GM21737 (cell line): Measurements from ENCODE around the gene TMC1.

Experiments
- ATAC-seq: cut with Tn5 transposase; IDR thresholded peaks from one replicate; pipeline ENCODE4 v1.9.1; 2021; ENCODE audit warnings: mild to moderate bottlenecking, moderate library complexity; ENCODE audit not compliant: unreplicated experiment

The TMC1 gene

GRCh38 chr9:72600671-72601070, 79.3 kb downstream of the TMC1 start:
- no peak for ATAC-seq

- ATAC-seq: no peak
Observed at GRCh38 chr9:72601615-72602014, 80.2 kb downstream of the TMC1 start.

GRCh38 chr9:72612449-72612848, 91.0 kb downstream of the TMC1 start:
- no peak for ATAC-seq

GRCh38 chr9:72614067-72614466, 92.7 kb downstream of the TMC1 start:
- no peak for ATAC-seq

GRCh38 chr9:72615931-72616330, 94.5 kb downstream of the TMC1 start:
- ATAC-seq: no peak

GRCh38 chr9:72618811-72619210, 97.4 kb downstream of the TMC1 start:
- no peak for ATAC-seq

GRCh38 chr9:72622186-72622585, 100.8 kb downstream of the TMC1 start:
- no peak for ATAC-seq

- ATAC-seq: no peak
Observed at GRCh38 chr9:72623156-72623555, 101.7 kb downstream of the TMC1 start.

GRCh38 chr9:72627147-72627546, 105.7 kb downstream of the TMC1 start:
- ATAC-seq: no peak

GRCh38 chr9:72627956-72628540, 106.6 kb downstream of the TMC1 start:
- ATAC-seq: no peak

GRCh38 chr9:72633966-72634365, 112.6 kb downstream of the TMC1 start:
- no peak for ATAC-seq

- ATAC-seq: no peak
Observed at GRCh38 chr9:72635197-72635596, 113.8 kb downstream of the TMC1 start.

GRCh38 chr9:72636621-72637020, 115.2 kb downstream of the TMC1 start:
- ATAC-seq: no peak

- ATAC-seq: no peak
Observed at GRCh38 chr9:72643651-72644050, 122.2 kb downstream of the TMC1 start.

- no peak for ATAC-seq
Observed at GRCh38 chr9:72646061-72646460, 124.7 kb downstream of the TMC1 start.

- ATAC-seq: no peak
Observed at GRCh38 chr9:72648324-72649126, 127.1 kb downstream of the TMC1 start.

- no peak for ATAC-seq
Observed at GRCh38 chr9:72649127-72649442, 127.7 kb downstream of the TMC1 start.

GRCh38 chr9:72650206-72650605, 128.8 kb downstream of the TMC1 start:
- ATAC-seq: no peak

GRCh38 chr9:72656021-72656420, 134.6 kb downstream of the TMC1 start:
- no peak for ATAC-seq

- ATAC-seq: no peak
Observed at GRCh38 chr9:72657023-72657422, 135.6 kb downstream of the TMC1 start.

- no peak for ATAC-seq
Observed at GRCh38 chr9:72658703-72659102, 137.3 kb downstream of the TMC1 start.

GRCh38 chr9:72661401-72662135, 140.2 kb downstream of the TMC1 start:
- ATAC-seq: no peak
